ENCODE measurements around the gene C1orf21. TPM values are rescaled to one million over a fixed set of nuclear protein-coding genes. Genes with fewer than 3 reads are reported as not detected.

Gene C1orf21
- total RNA-seq, 4 donors from 2014 or later: 31.6 to 121 (median 38.0) TPM

DNA sequence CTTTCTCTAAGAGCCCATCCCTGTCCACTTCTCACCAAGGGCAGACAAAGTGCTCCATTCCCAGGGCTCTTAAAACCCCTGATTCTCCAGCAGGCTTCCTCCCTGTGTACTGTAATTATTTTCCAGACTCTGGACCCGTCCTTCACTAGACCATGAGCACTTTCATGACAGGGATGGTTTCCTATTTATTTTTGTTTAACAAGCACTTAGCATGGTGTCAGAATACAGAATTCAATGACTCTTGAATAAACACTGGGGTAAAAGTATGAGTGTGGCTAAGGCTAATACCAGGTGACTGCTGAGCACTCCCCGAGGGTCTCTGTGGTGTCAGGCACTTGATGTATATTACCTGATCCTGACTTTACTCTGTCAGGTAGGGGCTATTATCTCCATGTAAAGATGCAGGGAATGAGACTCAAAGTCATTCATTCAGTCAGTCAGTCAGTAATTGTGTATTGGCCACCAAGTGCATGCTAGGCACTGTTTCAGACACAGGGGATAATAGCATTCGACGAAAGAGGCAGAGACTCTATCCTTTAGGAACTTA, 47.2 kb downstream of the C1orf21 start:
- TF ChIP-seq, protein P1, sequence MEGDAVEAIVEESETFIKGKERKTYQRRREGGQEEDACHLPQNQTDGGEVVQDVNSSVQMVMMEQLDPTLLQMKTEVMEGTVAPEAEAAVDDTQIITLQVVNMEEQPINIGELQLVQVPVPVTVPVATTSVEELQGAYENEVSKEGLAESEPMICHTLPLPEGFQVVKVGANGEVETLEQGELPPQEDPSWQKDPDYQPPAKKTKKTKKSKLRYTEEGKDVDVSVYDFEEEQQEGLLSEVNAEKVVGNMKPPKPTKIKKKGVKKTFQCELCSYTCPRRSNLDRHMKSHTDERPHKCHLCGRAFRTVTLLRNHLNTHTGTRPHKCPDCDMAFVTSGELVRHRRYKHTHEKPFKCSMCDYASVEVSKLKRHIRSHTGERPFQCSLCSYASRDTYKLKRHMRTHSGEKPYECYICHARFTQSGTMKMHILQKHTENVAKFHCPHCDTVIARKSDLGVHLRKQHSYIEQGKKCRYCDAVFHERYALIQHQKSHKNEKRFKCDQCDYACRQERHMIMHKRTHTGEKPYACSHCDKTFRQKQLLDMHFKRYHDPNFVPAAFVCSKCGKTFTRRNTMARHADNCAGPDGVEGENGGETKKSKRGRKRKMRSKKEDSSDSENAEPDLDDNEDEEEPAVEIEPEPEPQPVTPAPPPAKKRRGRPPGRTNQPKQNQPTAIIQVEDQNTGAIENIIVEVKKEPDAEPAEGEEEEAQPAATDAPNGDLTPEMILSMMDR (IDR thresholded peaks at IDR 0.05; ENCODE audit: low read depth): no peak

DNA sequence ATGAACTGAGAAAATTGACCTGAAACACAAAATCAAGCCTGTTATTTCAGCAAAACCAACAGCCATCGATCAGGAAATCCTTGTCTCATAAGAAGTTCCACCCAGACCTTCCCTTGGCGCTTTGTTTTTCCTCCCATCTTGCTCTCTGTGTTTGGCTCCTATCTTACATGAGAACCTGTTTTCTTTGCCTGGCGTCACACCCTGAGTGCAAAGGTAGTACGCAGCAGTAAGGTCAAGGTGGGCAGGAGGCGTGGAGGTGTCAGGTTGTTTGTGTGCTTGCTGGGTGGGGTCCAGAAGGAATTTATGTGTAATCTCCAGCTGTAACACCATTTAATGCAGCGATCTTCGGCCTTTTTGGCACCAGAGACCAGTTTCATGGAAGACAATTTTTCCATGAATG, 50.5 kb downstream of the C1orf21 start:
- TF ChIP-seq, protein P1 (IDR thresholded peaks at IDR 0.05; ENCODE audit: low read depth): no peak

DNA sequence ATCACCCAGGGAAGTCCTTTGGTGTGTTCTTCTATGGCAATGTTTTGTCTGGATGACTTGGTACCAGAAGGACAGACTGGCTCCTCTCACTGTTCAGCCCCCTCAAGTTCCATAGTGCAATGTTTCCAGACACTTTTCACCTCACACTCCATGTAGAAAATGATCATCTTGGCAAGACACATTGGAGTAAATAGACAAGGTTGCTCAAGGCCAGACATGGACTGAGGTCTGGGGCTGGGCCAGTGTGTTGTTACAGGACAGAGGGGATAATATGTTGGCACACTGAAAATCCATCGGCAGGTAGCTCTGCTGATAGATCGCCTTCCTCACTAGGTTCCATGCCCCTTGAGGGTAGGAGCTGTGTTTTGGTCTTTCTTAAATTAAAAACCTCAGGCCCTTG, 51.5 kb downstream of the C1orf21 start:
- TF ChIP-seq, protein P1 (IDR thresholded peaks at IDR 0.05; ENCODE audit: low read depth): no peak

DNA sequence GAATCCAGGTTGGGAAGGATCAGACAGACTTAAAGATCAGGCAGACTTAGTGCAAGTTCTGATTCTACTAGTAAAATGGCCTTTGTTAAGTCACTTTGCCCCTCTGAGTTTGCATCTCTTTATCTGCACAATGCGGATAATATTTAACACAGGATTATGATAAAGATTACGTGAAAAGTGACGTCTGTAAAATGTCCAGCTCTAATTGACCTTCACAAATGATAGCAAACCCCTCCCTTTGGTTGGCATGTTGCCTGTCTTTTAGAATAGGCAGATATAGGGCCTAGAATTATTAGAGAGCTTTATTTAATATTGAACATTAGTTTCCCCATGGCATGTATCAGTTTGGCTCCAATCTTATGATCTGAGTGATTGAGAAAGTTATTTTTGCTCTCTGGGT, 55.4 kb downstream of the C1orf21 start:
- TF ChIP-seq, protein P1 (IDR thresholded peaks at IDR 0.05; ENCODE audit: low read depth): no peak

DNA sequence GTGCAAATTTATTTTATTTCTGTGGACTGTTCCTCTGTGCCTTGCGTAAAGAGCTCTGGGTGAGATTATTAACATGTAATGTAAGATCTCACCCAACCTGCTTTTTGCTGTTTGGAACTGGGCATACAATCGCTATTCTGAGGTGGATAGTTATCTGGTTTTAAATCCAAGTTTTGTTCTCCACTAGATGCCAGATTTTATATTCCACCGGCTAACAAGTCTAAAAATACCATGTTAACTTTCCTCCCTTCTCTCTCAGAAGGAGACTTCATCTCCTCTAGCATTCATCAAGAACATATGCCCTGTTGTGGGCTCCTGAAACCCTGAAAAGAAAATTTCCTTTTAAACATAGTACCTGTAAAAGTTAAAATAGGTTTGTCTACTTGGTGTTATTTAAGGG, 56.4 kb downstream of the C1orf21 start:
- TF ChIP-seq, protein P1 (IDR thresholded peaks at IDR 0.05; ENCODE audit: low read depth): no peak

DNA sequence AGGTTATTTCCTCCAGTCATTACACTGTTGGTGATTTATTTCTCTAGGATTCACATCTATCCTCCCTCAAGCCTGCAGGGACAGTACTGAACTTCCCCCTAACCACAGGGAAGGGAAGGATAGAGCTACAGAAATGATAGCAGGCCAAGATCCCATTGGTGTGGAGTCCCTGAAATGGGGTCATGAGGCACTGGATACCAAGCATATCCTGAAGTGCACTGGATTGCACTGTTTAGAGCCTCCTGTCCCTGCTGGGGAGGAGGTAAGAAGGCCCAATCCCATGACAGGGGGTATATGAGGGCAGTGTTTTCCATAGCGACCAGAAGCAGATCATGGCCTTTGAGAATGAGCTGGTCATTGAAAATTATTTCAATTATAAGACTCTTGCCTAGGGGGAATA, 56.8 kb downstream of the C1orf21 start:
- TF ChIP-seq, protein P1 (IDR thresholded peaks at IDR 0.05; ENCODE audit: low read depth): no peak

DNA sequence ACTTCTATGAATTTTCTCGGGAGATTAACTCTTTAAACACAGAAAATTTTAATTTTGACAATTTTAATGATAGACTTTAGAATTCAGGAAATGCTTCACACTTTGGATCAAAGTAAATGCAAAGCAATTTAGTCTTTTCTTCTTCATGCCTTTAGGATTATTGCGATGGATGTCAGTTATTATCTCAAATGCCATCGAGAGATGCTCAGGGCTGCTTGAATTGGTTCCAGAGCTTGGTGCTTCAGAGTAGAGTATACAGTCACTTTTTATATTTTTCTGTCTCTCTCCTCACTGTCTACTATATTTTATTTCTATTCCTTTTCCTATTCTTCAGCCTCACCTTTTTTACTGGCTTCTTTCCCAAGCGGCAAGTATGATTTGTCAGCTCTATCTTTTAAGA, 59.2 kb downstream of the C1orf21 start:
- TF ChIP-seq, protein P1 (IDR thresholded peaks at IDR 0.05; ENCODE audit: low read depth): no peak
